BLaER1 treated with 17β-estradiol and CSF1 and Interleukin-3, amounts not matched to agents 10 nM and 100 nM (cell line): ENCODE measurements around the gene AOAH.

Source experiments
- H3K27ac ChIP-seq, 11 experiments: shearing (Covaris generic); formaldehyde crosslinking; 2 replicates each; pipeline ENCODE4 v1.8.1; 2022
- H3K27me3 ChIP-seq, 11 experiments: shearing (Covaris generic); formaldehyde crosslinking; 2 replicates each; pipeline ENCODE4 v1.8.1; 2022
- H3K36me3 ChIP-seq, 11 experiments: shearing (Covaris generic); formaldehyde crosslinking; 2 replicates each; pipeline ENCODE4 v1.8.1; 2022
- H3K4me1 ChIP-seq, 10 experiments: shearing (Covaris generic); formaldehyde crosslinking; 2 replicates each; pipeline ENCODE4 v1.8.1; 2022
- H3K4me2 ChIP-seq, 11 experiments: shearing (Covaris generic); formaldehyde crosslinking; 2 replicates each; pipeline ENCODE4 v1.8.1; 2022
- H3K4me3 ChIP-seq, 10 experiments: shearing (Covaris generic); formaldehyde crosslinking; 2 replicates each; pipeline ENCODE4 v1.8.1; 2022
- H3K9ac ChIP-seq, 11 experiments: shearing (Covaris generic); formaldehyde crosslinking; 2 replicates each; pipeline ENCODE4 v1.8.1; 2022
- H3K9me3 ChIP-seq, 11 experiments: shearing (Covaris generic); formaldehyde crosslinking; replicated peaks in 1 of 11; 2 replicates each; pipeline ENCODE4 v1.8.1; 2022
- H4K20me1 ChIP-seq, 11 experiments: shearing (Covaris generic); formaldehyde crosslinking; 2 replicates each; pipeline ENCODE4 v1.8.1; 2022
- Cebpa-rat ChIP-seq, 11 experiments: shearing (Covaris generic); IDR thresholded peaks; 2 replicates each; pipeline ENCODE4 v1.8.1; 2022

Gene AOAH

DNA sequence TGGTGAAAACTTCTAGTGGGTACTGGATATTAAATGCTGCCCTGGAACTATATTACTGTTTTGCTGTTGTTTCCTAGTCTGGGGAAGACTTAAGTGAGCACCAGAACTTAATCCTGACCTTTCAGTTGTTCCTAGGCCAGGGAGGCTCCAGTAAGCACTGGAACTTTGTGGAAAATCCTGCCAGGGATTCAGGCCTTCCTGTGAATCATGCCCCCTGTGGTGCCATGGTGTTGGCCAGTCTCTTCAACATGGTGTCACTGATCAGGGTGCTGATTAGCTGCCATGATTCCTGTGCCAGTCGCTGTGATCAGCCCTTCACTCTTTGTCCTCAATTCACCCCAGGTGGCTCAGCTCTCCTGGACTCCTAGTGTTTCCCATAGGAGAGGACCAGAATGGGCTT, 8.5 kb upstream of the AOAH start:
- no peaks in the 10 kb centered on the region for H3K27me3 ChIP-seq

DNA sequence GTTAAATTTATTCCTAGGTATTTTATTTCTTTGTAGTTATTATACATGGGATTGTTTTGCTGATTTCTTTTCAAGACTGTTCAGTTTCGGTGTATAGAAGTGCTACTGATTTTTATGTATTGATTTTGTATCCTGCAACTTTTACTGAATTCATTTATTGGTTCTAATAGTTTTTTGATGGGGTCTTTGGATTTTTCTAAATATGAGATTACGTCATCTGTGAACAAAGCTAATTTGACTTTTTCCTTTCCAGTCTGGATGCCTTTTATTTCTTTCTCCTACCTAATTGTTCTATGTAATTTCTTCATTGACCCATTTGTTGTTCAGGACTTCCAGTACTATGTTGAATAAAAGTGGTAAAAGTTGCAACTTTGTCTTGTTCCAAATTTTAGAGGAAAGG, 5.8 kb upstream of the AOAH start:
- Histone ChIP-seq H3K9ac (no peak overlapping the region), H3K4me3 (no peak overlapping the region), H3K27me3 (no peaks in the 10 kb centered on the region), H3K4me1 (peaks cover 11 to 41% (median 27%) of the 10 kb centered on the region in 10 experiments), H3K9me3 (peaks cover 8 to 20% (median 12%) of the 10 kb centered on the region in 11 experiments; a peak in 17 of 22 replicates), H3K27ac (no peak overlapping the region), H3K36me3 (no peaks in the 10 kb centered on the region), H3K4me2 (no peak overlapping the region), H4K20me1 (no peaks in the 10 kb centered on the region)
- no peak for TF ChIP-seq Cebpa-rat (IDR thresholded peaks at IDR 0.05)

More for the DNA sequence above, 8.5 kb upstream of the AOAH start:
- Histone ChIP-seq H3K4me1 (peaks cover 11 to 41% (median 30%) of the 10 kb centered on the region in 10 experiments), H4K20me1 (no peaks in the 10 kb centered on the region), H3K27ac (no peak overlapping the region; a peak in 1 of 22 replicates), H3K36me3 (no peaks in the 10 kb centered on the region), H3K9ac (no peak overlapping the region), H3K9me3 (peaks cover 8 to 20% (median 12%) of the 10 kb centered on the region in 11 experiments; a peak in 17 of 22 replicates), H3K4me2 (no peak overlapping the region), H3K4me3 (no peak overlapping the region)
- no peak for TF ChIP-seq Cebpa-rat (IDR thresholded peaks at IDR 0.05)

DNA sequence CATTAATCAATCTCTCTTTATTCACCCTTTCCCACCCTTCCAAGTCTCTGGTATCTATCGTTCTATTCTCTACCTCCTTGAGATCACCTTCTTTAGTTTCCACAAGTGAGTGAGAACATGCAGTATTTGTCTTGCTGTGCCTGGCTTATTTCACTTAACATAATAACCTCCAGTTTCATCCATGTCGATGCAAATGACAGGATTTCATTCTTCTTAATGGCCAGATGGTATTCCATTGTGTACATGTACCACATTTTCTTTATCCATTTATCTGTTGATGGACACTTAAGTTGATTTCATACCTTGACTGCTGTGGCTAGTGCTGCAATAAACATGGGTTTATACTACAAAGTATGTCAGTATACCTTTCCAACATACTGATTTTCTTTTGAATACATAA, 3.8 kb upstream of the AOAH start:
- H3K27ac ChIP-seq: no peak overlapping the region
- H3K9ac ChIP-seq: no peak overlapping the region
- no peak overlapping the region for H3K4me3 ChIP-seq
- TF ChIP-seq Cebpa-rat (IDR thresholded peaks at IDR 0.05): no peak
- H3K4me2 ChIP-seq: no peak overlapping the region
- no peaks in the 10 kb centered on the region for H3K36me3 ChIP-seq
- peaks cover 20 to 46% (median 38%) of the 10 kb centered on the region in 10 experiments for H3K4me1 ChIP-seq
- H4K20me1 ChIP-seq: no peaks in the 10 kb centered on the region
- H3K9me3 ChIP-seq: peaks cover 8 to 20% (median 12%) of the 10 kb centered on the region in 11 experiments; a peak in 17 of 22 replicates
- H3K27me3 ChIP-seq: no peaks in the 10 kb centered on the region

DNA sequence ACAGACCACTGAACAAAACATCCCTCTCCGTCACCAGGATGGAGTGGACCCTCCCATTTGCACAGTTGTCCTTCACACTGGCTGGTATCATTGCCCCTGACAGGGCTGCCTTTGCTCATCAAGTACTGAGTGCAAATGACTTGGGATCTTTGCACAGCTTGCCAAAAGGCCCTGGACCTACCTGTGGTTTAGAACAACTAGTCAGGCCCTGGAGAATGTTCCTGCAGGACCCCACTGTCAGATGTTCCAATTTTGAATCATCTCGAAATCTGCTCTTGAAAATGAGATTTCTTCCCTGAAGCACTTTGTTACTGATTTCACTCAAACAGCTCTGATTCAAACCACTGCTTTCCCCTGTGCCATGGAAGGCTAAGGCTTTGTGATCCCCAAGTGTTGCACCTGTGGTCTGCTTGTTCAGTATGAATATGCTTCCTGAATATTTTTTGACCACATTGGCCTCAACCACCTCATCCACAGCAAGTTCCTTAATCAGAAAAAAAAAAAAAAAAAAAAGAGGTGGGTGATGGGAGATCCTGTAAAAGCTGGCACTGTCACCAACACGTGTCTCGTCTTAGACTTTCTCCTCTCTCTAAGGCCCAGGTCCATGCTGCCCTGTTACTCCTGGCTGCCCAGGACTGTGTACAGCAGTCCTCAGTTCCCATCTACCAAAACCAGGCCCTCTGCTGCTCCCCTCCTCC, 2.7 kb upstream of the AOAH start:
- Histone ChIP-seq H3K27me3 (no peaks in the 10 kb centered on the region), H3K36me3 (no peaks in the 10 kb centered on the region), H3K4me3 (no peak overlapping the region), H3K9me3 (peaks cover 8 to 20% (median 11%) of the 10 kb centered on the region in 11 experiments; a peak in 17 of 22 replicates), H3K27ac (peak overlapping the region in 7 of 11 experiments; percentile 13 to 76 (median 56); a peak in 11 of 22 replicates), H3K4me2 (peak overlapping the region; percentile 31 to 88 (median 67)), H3K4me1 (peaks cover 20 to 58% (median 38%) of the 10 kb centered on the region in 10 experiments), H3K9ac (peak overlapping the region in 2 of 11 experiments; percentile 14 to 20; a peak in 2 of 22 replicates), H4K20me1 (no peaks in the 10 kb centered on the region)
- no peak for TF ChIP-seq Cebpa-rat (IDR thresholded peaks at IDR 0.05)

DNA sequence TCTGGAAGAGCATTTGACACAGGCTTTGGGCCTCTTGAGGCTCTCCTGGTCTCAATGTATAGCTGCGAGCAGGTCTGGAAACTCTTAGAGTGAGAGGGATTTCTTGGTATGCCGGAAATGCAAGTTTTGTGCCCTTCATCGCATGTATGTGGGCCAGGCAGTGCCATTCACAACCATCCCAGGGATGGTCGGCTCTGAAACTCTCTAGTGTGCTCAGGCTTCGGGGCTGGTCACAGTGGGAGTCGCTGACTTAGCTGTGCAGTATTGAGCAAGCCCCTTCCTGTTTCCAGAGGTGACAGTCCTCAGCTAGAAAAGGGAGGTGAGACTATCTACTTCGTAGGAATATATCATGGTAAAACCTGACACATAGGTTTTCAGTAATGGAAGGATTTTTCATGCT, 2.0 kb upstream of the AOAH start:
- Histone ChIP-seq H3K36me3 (no peaks in the 10 kb centered on the region), H3K9me3 (peaks cover 8 to 20% (median 11%) of the 10 kb centered on the region in 11 experiments; a peak in 17 of 22 replicates), H4K20me1 (no peaks in the 10 kb centered on the region), H3K4me2 (peak overlapping the region; percentile 31 to 88 (median 67); a peak in 20 of 22 replicates), H3K27me3 (no peaks in the 10 kb centered on the region), H3K9ac (0 out of 22 replicates have a peak overlapping the region, but pooled peaks of 1 of the 11 experiments have one; percentile 3), H3K4me3 (no peak overlapping the region), H3K27ac (peak overlapping the region in 6 of 11 experiments; percentile 38 to 76 (median 62); a peak in 11 of 22 replicates), H3K4me1 (peaks cover 20 to 65% (median 38%) of the 10 kb centered on the region in 10 experiments)
- TF ChIP-seq Cebpa-rat (IDR thresholded peaks at IDR 0.05): no peak

DNA sequence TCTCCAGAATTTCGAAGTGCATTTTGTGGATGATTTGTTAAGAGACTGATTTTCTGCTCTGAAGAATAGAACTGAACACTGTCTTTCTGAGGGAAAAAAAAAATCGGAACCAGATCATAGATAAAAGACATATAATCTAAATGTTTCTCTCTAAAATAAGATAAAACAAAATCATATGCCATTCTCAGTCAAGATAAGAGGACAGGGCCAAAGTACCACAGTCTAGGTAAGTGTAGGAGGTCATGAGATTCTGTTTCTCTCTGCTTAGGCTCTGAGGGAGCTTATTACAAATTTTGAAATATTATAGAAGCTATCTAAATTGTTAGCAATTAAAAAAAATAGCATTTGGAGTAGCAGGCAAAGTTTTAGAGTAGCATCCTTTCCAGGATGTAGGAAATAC, 702 bp upstream of the AOAH start:
- H3K9ac ChIP-seq: peak overlapping the region in 5 of 11 experiments; percentile 52 to 60 (median 56); a peak in 6 of 22 replicates
- no peaks in the 10 kb centered on the region for H3K27me3 ChIP-seq
- peaks cover 20 to 78% (median 38%) of the 10 kb centered on the region in 10 experiments for H3K4me1 ChIP-seq
- H3K4me3 ChIP-seq: no peak overlapping the region
- H3K36me3 ChIP-seq: no peaks in the 10 kb centered on the region
- H3K27ac ChIP-seq: peak overlapping the region in 10 of 11 experiments; percentile 17 to 76 (median 56); a peak in 15 of 22 replicates
- no peak for TF ChIP-seq Cebpa-rat (IDR thresholded peaks at IDR 0.05)
- H3K9me3 ChIP-seq: peaks cover 8 to 14% (median 11%) of the 10 kb centered on the region in 11 experiments; a peak in 17 of 22 replicates
- no peaks in the 10 kb centered on the region for H4K20me1 ChIP-seq
- peak overlapping the region in 10 of 11 experiments; percentile 33 to 88 (median 56); a peak in 17 of 22 replicates for H3K4me2 ChIP-seq

DNA sequence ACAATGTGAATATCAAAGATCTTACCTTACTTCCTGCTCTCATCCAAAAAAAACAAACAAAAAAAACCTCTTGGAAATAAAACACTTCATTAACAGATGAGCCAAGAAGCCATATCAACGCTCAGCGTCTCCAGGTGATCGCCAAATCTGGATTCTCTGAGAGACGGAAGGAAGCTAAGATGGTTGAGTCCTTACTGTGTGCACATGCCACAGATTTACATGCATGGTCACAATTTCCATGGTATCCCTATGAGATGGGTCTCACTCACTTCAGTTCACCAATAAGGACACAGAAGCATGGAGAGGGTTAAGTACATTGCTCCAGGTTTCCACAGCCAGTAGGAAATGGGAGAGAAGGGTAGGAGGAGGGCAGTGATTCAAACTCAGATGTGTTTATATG, 1.0 kb downstream of the AOAH start:
- Histone ChIP-seq H3K4me1 (peaks cover 20 to 95% (median 38%) of the 10 kb centered on the region in 10 experiments), H3K27me3 (no peaks in the 10 kb centered on the region), H3K9me3 (no peaks in the 10 kb centered on the region), H3K4me2 (peak overlapping the region in 6 of 11 experiments; percentile 37 to 88 (median 79); a peak in 9 of 22 replicates), H4K20me1 (no peaks in the 10 kb centered on the region), H3K27ac (peak overlapping the region in 4 of 11 experiments; percentile 67 to 74 (median 72); a peak in 7 of 22 replicates), H3K9ac (peak overlapping the region in 2 of 11 experiments; percentile 62 to 77; a peak in 4 of 22 replicates), H3K4me3 (peak overlapping the region in 4 of 10 experiments; percentile 23 to 50 (median 44); a peak in 7 of 20 replicates), H3K36me3 (peaks cover 0 to 4% (median 0%) of the 10 kb centered on the region in 11 experiments; a peak in 1 of 22 replicates)
- TF ChIP-seq Cebpa-rat (IDR thresholded peaks at IDR 0.05): no peak

DNA sequence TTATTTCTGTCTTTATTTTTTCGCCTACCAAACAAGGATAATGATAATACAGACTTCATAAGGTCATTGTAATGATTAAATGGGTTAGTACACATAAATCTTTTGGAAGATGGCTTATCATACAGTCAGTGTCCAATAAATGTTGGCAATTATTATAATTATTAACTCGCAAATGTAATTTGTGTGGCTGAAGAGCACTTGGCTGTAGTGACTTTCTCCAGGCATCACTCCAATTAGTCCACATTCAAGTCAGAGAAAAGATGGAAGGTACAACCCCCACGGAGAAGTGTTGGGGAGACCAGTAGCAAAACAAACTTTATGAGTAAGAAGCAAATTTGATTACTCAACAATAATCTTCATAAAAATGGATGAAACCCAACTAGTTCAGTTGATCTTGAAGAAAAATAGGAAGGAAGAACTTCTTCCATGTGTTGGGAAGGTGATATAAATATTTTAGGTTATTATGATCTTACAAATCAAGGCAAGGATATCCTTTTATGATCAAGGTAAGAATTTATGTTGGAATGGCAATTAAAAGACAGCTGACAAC, 5.1 kb downstream of the AOAH start:
- no peak for TF ChIP-seq Cebpa-rat (IDR thresholded peaks at IDR 0.05)
- Histone ChIP-seq H3K4me3 (peak overlapping the region in 1 of 10 experiments; percentile 12; a peak in 1 of 20 replicates), H3K27ac (peak overlapping the region in 2 of 11 experiments; percentile 90 to 93; a peak in 4 of 22 replicates), H4K20me1 (no peaks in the 10 kb centered on the region), H3K9me3 (no peaks in the 10 kb centered on the region), H3K36me3 (peaks cover 0 to 6% (median 0%) of the 10 kb centered on the region in 11 experiments; a peak in 1 of 22 replicates), H3K27me3 (no peaks in the 10 kb centered on the region), H3K9ac (no peak overlapping the region), H3K4me1 (peaks cover 0 to 75% (median 6%) of the 10 kb centered on the region in 10 experiments; a peak in 15 of 20 replicates), H3K4me2 (peak overlapping the region in 3 of 11 experiments; percentile 41 to 85 (median 79); a peak in 5 of 22 replicates)
